NCI-H345 treated with DMSO at 0.1 percent for 48 hours (cell line): ENCODE results near the gene RANBP17.

ENCODE experiments used
- DNase-seq: peaks from one replicate; lab custom pipeline; 2025; ENCODE audit not compliant: unreplicated experiment; lab: John Stamatoyannopoulos, UW

The RANBP17 gene

DNA sequence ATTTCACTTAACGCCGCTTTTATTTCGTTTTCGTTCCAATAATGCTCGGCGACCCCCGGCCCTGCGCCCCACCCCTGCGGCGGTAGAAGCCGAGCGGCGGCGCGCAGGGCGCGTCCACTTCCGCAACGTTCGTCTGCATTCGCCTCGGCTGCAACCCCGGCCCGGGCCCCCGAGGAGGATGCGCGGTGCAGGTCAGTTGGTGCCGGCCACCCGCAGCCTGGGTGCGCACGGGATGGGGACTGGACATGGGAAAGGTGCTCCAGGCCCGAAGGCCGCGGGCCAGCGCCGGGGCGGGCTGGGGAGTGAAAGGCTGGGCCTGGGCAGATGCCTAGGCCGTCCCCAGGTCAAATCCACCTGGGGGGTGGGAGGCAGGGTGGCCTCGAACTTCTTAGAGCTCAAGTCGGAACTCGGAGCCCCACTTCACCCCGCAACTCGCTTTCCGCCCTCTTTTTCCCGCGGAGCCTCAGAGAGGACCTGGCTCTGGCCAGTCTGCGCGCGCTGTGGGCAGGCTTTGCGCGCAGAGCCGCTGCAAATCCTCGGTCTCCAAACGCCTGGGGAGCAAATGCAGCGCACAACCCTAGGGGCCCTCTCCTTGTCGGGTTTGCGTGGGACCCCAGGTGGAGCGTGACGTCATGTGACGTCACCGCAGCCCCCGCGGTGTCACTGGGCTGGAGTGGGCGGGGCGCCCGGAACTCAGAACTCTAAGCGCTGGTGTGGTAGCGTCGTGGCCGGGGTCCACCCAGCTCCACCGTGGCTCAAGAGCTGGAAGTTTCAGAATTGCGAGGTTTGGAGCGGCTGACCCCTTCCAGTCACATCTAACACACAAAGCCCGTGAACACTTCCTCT, 450.5 kb downstream of the RANBP17 start:
- no peak for DNase-seq

DNA sequence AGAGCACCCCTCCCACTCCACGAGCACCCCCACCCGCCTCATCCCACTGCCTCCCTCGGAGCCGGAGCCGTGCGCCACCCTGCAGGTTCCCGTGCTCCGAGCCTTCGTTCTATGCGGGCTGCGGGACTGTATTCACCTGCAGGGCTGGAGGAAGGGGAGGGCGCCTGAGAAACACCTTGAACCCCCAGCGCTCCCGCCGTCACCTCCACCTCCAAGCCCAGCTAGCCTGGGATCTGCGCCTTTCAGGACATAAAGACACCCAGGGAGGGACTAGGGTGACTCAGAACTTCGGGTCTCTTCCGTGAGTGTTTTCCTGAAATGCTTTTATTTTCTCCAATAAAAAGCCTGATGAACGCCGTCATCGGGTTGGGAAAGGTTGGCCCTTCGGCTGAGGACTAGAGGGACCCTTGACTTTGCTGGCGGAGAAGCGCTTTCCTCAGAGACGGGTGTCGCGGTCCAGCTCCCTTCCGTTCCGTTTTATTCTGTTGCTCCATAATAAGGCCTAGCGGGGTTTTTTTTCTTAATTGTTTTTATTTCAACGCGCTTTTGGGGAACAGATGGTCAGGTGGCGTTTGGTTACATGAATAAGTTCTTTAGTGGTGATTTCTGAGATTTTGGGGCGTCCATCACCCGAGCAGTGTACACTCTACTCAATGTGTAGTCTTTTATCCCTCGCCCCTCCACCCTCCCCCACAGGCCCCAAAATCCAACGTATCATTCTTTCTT, 451.8 kb downstream of the RANBP17 start:
- no peak for DNase-seq

DNA sequence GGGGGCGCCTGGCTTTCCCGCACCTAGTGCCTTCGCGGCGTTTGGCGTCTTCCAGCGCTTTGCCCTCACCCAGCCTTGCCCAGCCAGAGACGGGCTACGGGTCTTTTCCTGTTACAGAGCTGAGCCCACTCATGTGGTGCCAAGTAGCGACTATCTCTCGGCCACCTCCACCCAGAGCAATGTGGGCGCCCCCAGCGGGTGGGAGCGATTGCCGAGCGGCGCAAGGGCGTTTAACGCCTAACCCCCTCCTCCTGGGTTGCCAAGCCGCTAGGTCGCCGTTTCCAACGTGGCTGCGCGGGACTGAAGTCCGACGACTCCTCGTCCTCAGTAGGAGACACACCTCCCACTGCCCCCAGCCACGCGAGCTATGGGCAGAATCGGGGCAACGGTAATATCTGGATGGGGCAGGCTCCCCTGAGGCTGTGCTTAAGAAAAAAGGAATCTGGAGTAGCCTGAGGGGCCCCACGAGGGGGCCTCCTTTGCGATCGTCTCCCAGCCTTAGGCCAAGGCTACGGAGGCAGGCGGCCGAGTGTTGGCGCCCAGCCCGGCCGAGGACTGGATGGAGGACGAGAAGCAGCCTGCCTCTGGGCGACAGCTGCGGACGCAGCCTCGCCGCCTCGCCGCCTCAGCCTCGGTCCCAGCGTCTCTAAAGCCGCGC, 453.0 kb downstream of the RANBP17 start:
- DNase-seq: no peak

DNA sequence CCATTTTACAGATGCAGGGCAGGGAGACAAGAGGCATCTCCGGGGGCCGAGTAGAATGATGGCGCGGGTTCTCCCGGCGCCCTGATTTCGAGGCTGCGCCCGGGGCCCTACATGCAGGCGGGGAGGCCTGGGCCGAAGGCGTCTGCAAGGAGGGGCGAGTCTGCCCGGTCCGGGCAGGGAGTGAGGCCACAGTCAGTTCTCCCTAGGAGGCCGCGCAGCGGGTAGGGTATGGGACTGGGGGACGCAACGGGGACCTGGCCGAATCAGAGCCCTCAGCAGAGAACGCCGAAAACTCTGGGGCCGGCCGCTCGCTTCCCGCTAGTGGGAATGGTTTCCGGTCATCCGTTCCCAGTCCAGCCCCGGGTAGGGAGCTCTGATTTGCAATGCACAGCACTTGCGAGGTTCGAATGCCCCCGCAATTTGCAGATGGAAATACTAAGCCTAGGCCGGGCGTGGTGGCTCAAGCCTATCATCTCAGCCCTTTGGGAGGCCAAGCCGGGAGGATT, 453.6 kb downstream of the RANBP17 start:
- no peak for DNase-seq

DNA sequence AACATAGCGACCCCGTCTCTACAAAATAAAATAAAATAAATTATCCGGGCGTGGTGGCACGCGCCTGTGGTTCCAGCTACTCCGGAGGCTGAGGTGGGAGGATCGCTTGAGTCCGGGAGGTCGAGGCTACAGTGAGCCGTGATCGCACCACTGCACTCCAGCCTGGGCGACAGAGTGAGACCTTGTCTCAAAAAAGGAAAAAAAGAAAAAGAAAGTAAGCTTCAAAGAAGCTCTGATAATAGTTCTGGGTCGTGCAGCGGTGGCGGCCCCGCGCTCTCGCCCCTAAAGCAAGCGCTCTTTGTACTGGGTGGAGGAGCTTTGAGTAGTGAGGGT, 454.1 kb downstream of the RANBP17 start:
- DNase-seq: no peak

DNA sequence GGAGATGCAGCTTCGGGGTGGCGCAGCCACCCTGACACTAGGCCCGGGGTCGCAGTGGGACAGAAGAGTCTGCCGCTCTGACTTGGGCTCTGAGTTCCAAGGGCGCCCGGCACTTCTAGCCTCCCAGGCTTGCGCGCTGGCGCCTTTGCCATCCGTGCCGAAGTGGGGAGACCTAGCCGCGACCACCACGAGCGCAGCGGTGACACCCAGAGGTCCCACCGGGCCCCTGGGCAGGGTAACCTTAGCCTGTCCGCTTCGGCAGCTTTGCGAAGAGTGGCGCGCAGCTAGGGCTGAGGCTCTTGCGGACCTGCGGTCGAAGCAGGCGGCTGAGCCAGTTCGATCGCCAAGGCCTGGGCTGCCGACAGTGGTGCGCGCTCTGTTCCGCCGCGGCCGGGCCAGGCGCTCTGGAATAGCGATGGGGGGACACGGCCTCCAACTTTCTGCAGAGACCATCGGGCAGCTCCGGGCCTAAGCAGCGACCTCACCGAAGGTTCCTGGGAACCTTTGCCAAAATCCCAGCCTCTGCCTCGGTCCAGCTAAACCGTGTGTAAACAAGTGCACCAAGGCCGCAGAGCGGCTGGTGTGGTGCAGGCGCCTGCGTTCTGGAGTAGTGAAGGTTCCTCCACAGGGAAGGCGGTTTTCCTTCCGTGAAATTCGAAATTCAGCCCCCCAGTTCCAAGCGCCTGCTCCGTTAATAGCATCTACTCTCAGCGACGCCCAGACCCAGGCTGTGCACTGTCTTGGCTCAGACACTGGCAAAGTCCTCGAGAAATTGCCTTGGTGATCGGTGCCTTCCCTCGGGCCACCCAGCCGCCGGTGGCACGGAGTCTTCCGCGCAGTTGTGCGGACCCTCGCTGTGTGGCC, 454.7 kb downstream of the RANBP17 start:
- no peak for DNase-seq

DNA sequence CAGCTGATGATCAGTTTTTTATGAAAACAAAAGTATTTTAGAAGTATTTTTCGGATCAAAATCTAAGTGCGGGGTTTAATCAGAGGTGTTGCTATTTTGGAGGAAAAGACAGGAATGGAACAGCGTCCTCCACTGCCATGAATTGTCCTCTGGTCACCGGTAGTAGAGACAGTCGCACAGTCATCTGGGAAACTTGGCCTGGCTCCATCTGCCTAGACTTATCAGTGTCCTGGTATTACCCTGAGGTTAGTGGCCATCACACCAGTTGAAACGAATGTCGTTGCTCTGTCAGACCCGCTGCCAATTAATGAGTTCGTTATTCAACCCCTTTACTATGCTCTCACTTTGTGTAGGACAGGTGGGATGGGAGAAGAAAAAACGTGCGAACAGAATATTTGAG, 455.4 kb downstream of the RANBP17 start:
- DNase-seq: no peak

DNA sequence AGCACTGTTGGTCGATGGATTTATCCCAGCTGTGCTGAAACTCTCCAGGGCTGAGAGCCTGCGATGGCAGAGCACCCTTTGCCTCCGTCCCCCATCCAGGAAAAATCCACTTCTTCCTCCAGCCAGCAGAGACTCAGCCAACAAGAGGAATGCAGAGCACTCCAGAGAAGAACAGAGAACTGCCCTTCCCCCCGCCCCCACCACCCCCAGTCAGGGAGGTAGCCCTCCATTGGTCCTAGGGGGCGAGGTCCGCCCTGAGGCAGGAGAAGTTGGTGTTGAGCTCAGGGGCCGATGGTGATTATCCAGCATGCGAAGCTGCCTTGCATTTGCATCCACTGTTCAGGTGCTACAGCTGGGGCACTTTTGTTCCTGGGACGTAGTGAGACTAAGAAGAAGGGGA, 456.2 kb downstream of the RANBP17 start:
- DNase-seq: no peak

DNA sequence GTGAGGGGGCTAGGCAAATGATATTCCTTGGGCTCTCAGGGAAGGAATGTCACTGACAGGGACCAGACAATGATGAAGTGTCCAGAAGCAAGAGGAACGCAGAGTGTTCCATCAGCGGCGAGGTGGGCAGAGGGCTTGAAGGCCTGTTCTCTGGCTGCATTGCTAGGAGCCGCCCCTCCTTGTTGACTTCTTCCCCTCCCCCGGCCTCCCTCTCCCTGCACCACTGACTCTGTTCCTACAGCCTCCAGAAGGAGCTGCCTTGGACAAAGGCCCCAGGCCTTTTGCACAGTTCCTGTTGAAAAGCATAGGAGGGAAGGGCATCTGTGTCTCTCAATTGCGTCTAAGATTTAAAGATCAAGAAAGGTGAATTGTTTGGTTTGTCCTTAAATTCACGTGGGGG, 459.6 kb downstream of the RANBP17 start:
- DNase-seq: no peak

DNA sequence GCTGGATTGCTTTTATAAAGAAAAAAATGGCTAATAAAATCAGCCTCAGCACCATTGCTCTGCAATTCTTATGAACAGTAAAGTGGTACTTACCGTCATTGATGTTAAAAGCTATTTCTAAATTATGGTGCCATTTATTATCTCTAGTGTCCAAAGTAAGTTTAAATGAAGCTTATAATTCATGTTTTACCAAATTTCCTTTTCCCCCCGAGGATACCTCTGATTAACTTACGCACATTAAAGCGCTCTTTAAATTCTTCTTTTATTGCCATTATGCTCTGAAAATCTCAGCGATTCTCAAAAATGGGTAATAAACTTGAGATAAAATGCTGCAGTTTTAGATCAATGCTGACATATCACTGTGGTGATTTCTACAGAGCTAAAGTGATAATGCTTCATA, 460.7 kb downstream of the RANBP17 start:
- no peak for DNase-seq

DNA sequence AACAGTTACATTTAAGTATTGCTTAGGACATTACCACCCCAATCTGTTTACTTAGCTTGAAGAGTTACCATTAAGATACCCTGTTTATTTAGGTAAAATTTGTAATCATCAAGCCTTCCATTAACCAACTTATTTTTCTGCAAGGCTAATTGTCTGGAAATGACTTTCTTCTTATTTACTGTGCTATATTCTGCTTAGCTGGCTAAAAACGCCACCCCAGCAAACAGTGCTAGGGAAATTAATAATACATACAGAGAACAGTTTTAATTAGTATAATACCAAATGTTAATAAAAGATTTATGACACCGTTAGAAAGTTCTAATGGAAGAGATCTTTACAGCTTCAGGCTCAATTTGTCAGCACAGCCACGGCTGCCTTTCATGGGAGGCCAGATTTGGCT, 461.2 kb downstream of the RANBP17 start:
- no peak for DNase-seq

DNA sequence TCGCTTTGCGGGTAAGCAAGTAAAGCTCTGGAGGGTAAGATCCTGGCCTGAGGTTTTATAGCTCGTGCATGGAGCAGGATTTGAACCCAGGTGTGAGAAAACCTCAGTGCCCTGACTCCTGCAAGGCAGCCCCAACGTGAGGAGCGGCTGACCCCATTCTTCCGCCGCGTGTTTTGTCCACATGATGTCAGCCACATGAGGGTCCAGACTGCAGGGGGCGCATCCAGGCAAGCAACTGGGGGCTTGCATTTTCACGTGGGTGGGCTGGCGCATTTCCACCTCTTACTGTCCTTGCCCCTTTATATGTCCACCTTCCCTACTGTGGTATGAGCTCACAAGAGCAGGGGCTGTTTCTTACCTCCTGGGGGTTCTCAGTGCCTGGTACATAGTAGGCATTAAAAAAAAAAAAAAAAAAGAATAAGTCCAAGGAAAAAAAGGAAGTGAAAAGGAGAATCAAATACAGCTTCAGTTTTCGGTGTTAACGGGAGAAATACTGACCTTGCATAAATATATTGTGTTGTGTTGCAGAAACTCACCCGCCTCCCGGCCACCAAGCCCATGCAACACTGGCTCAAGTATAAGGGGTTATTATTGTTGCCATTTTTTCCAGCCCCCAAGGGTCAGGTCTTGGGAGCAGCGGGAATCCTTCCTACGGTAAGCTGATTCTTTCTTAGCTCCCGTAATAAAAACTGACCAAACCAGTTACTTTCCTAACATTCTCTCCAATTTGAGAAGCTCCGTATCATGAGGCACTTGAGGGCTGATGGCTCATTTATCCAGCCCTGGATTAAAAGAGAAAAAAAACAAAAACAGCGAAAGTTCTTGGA, 462.2 kb downstream of the RANBP17 start:
- no peak for DNase-seq

DNA sequence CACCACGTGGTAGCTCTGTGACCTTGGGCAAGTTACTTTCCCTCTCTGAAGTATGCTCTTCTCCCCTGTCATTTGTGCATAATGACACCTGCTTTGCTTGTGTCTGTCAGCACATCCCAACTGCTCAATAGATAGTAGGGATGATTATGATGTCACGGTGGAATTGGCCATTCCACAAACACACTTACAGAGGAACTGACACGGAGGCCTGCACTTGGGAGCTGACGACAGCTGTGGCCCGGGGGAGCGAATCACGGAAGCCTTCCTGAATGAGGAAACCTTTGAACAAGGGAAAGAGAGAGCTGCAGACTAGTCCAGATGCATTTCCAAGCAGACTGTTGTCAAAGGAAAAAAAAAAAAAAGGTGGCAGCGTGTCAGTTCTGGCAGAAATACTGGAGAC, 468.2 kb downstream of the RANBP17 start:
- no peak for DNase-seq

DNA sequence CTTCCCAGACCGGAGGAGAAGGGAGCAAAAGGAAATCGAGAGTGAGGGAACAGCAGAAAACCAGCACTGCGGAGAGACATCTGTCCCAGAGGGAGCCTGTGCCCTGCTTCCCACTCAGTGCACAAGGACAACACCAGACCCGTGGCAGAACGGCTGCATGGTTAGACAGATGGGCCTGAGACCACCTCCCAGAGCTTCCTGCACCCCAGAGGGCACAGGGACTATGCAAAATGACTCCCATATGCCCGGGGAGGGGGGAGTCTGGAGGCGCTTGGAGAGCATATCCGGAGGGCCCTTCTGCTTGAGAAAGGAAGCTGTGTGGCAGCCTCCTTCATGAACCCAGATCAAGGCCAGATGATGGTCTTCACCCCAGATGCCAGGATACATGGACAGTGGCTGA, 473.8 kb downstream of the RANBP17 start:
- DNase-seq: no peak

DNA sequence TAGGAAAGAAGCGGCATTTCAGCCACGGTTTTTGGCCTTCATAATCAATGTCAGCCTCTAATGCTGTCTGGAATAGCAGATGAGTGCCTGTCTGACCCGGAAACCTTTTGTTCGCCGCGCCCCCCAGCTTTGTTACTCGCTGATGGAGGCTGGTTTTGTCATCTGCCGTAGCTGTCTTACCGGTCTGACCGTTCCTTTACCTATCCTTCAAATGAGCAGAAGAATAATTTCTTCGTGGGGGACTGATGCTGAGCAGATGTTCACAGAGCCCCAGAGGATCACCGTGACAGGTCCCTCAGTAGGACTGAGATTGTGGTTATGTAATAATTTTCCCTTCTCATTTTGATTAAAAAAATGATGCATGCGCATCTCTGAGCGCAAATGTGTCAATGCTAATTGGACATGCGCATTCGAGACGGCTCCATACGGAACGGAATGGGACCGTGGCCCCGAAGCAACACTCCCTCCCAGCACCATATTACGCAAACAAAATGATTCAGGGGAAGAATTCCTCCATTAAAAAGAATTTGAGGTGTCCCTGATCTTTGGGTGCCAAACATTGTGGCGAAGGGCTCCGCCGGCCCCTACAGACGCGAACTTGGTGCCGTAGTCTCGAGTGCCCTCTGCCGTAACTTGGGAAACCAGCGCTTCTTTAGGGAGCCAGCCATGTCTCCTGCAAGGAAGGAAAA, 474.8 kb downstream of the RANBP17 start:
- DNase-seq: peak; percentile 44

DNA sequence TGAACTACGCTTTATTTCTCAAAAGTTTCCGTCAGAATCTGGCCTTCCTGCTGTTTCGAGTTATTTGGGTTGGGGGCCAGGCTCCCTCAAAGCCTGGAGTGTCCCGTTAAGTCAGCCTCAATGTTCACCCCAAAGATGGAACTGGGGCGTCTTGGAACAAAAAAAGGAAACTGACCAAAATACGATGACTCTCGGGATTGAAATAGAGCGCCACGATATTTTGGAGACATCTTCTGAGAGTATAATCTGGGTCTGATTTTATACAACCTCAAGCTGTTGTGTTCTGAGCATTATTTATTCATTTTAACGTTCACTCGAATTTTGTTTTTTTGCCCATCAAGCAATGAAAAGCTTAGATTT, 475.4 kb downstream of the RANBP17 start:
- no peak for DNase-seq

DNA sequence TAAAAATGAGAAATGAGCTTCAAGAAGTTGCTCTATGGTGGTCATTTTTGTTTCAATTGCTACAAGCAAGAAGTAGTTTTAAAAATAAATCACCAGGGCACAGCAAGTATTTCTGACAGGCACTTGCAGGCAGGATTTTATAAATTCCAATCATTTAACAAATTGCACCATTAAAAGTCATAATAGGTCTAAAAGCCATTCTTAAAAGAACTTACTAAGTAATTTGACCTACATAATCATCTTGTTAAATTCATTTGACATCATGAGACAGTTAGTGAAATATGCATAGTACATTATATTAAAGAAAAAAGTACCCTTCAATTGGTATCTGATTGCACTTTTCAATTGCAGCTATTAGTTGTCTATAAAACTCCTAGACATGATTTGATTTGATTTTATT, 478.2 kb downstream of the RANBP17 start:
- no peak for DNase-seq

DNA sequence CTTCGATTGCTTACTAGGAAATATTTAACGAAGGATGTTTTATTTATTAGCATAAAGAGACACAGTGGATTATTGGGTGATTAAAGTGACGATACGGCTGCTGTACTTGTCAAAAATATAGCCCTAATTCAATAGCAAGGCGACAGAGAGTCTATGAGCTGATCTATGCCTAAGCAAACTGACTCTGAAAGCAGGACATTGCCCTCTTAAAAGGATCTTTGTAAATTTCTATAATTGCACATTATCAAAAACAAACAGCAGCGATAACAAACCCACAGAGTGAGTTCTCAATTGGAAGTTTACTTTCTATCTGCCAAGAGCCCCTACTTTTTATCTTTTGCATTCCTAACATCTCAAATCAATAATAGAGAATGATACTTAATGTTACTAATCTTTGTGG, 478.7 kb downstream of the RANBP17 start:
- no peak for DNase-seq

DNA sequence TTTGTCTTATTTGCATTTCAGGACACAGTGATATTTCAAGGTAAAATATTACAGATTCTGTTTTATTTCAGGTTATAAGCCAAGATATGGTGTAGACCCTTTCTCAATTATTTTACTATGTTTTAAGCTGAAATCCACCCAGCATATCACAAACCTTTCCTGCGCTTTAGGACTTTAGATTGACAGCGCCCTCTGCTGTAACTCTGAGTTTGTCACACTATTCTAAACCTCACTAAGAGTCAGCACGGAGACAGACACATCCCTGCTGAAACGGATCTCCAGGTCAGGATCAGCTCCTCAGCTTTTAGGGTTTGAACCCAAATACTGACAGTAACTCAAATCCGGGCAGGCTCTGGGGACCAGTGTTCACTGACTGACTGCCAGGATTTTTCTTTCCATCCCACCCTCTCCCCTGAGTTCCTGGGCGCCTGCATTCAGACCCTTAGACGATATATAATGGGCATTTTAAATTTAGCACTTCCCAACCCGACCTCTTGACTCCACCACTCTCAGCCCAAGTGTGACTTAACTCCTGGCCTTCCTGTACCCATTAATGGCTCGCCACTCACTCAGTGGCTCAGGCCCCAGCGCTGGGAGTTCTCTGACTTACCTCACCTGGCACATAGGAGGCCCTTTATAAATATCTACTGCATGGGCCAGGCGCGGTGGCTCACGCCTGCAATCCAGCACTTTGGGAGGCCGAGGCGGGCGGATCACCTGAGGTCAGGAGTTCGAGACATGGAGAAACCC, 480.7 kb downstream of the RANBP17 start:
- DNase-seq: peak; percentile 62
